DOHH2 (cell line): ENCODE results near the gene KIF7.

Experiments used
- CTCF ChIP-seq: fragments of 200-600 bp; sonication (generic); IDR thresholded peaks from one replicate; pipeline ENCODE4 v1.5.1; 2014; ENCODE audit warnings: antibody characterized with exemption, mild to moderate bottlenecking, low read depth, low read length; ENCODE audit not compliant: poor library complexity, severe bottlenecking
- EZH2phosphoT487 ChIP-seq: fragments of 200-600 bp; sonication (generic); IDR thresholded peaks from 2 replicates; pipeline ENCODE4 v1.6.1; 2017; ENCODE audit warnings: borderline replicate concordance, mild to moderate bottlenecking, antibody characterized with exemption, low read length, moderate library complexity, mixed read lengths

- TF ChIP-seq CTCF (no peak), EZH2phosphoT487 (no peak)
Measured at GRCh38 chr15:89640245-89640644, 15.0 kb downstream of the KIF7 start.
